Gastrocnemius medialis (tissue), 4 donors: ENCODE data around the gene ROR1. TPM values are rescaled to one million over a fixed set of nuclear protein-coding genes. Genes with fewer than 3 reads are reported as not detected.

Source experiments
- ATAC-seq, 2 donors: fragments of 150-250 bp; one replicate each; pipeline ENCODE4 v1.9.1; 2016
- DNase-seq, 2 donors: peaks; one replicate each; pipeline ENCODE4 v3.0.0-alpha.2; 2019
- H3K27ac ChIP-seq, 4 donors: fragments of 200-600 bp; sonication (generic); 1 replicate in 1 of 4; 2 replicates in 3 of 4; pipeline ENCODE4 v1.5.1; 2016 to 2018; ENCODE audit warnings: mild to moderate bottlenecking in 2 of 4, moderate library complexity in 1 of 4
- H3K27me3 ChIP-seq, 3 donors: fragments of 200-600 bp; sonication (generic) in 2 of 3; 1 replicate in 1 of 3; 2 replicates in 2 of 3; pipeline versions ENCODE4 v1.5.1 to v1.6.0; 2016 to 2019; ENCODE audit warnings: mild to moderate bottlenecking in 1 of 3, moderate library complexity in 1 of 3
- H3K36me3 ChIP-seq, 2 donors: fragments of 200-600 bp; sonication (generic) in 1 of 2; one replicate each; pipeline ENCODE4 v1.5.1; 2017 to 2018
- H3K4me1 ChIP-seq, 2 donors: fragments of 200-600 bp; sonication (generic) in 1 of 2; one replicate each; pipeline ENCODE4 v1.5.1; 2016 to 2017; ENCODE audit warnings: mild to moderate bottlenecking in 2 of 2
- H3K4me3 ChIP-seq, 4 donors: fragments of 200-600 bp; sonication (generic) in 3 of 4; 1 replicate in 1 of 4; 2 replicates in 3 of 4; pipeline ENCODE4 v1.5.1; 2016 to 2019; ENCODE audit warnings: mild to moderate bottlenecking in 2 of 4
- H3K9me3 ChIP-seq, 3 donors: fragments of 200-600 bp; sonication (generic) in 2 of 3; 1 replicate in 1 of 3; 2 replicates in 2 of 3; pipeline ENCODE4 v1.5.1; 2016 to 2019
- POLR2A ChIP-seq, 2 donors: fragments of 450-650 bp; IDR thresholded peaks; one replicate each; pipeline ENCODE4 v1.6.1; 2017; ENCODE audit warnings: antibody characterized with exemption in 2 of 2, mild to moderate bottlenecking in 2 of 2, moderate library complexity in 2 of 2
- in situ Hi-C, 4 donors: fragments of 200-750 bp; cut with MboI; loops; one replicate each; pipeline versions ENCODE4 v1.15.0 to v1.8.0; 2017; ENCODE audit warnings: low sequenced_read_pairs in 4 of 4
- intact Hi-C: fragments of 100-400 bp; cut with DNase I; formaldehyde crosslinking; loops from one replicate; pipeline ENCODE4 v1.15.1; 2023; ENCODE audit warnings: low total_unique reads
- total RNA-seq, 4 donors: library from RNA; depleted of rRNA; stranded (reverse); fragments of >200 nt; gene quantifications; one replicate each; pipeline versions ENCODE4 v1.1.0 to v1.2.3, GENCODE V29; 2016
- TF ChIP-seq, protein P1 (sequence below), 5 experiments: fragments of 450-650 bp in 3 of 5; fragments of 200-600 bp in 2 of 5; sonication (generic) in 2 of 5; IDR thresholded peaks in 4 of 5; conservative IDR thresholded peaks in 1 of 5; 1 replicate in 4 of 5; 2 replicates in 1 of 5; pipeline ENCODE4 v1.5.1; 2016 to 2019; ENCODE audit warnings: antibody characterized with exemption in 5 of 5, mild to moderate bottlenecking in 3 of 5, moderate library complexity in 3 of 5

The ROR1 gene
- total RNA-seq, 4 donors from 2014 or later: 2.5 to 4.3 (median 3.6) TPM

DNA sequence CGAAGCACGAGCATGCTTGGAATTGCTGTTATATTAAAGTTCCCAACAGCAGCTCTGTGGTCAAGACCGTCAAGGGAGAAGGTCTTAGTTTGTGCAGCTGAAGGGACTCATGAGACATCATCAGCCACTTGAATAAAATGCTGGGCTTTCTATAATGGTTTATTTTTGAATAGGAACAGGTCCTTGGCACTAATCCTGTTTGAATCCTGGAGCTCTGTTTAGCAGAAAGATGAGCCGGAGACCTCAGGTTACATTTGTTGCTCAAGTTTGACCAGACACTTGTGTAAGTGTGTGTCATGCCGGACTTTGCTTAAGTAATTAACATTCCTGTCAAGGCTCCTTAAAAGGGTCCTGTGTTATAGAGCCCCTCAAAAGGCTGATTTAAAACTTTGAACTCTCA is 186.5 kb downstream of the ROR1 start:
- ATAC-seq: peak; percentile 99
- peaks cover 18 to 21% of the 10 kb centered on the region in 2 donors for H3K4me1 ChIP-seq
- peak; percentile 60 to 69 for DNase-seq
- H3K27ac ChIP-seq: peak overlapping the region; percentile 42 to 60 (median 54)
- H3K4me3 ChIP-seq: no peak overlapping the region
- no peak for TF ChIP-seq POLR2A (IDR thresholded peaks at IDR 0.05)
- TF ChIP-seq, protein P1, sequence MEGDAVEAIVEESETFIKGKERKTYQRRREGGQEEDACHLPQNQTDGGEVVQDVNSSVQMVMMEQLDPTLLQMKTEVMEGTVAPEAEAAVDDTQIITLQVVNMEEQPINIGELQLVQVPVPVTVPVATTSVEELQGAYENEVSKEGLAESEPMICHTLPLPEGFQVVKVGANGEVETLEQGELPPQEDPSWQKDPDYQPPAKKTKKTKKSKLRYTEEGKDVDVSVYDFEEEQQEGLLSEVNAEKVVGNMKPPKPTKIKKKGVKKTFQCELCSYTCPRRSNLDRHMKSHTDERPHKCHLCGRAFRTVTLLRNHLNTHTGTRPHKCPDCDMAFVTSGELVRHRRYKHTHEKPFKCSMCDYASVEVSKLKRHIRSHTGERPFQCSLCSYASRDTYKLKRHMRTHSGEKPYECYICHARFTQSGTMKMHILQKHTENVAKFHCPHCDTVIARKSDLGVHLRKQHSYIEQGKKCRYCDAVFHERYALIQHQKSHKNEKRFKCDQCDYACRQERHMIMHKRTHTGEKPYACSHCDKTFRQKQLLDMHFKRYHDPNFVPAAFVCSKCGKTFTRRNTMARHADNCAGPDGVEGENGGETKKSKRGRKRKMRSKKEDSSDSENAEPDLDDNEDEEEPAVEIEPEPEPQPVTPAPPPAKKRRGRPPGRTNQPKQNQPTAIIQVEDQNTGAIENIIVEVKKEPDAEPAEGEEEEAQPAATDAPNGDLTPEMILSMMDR (IDR thresholded peaks at IDR 0.05 in 4 of 5, conservative IDR thresholded peaks at IDR 0.05 in 1 of 5): no peak
- intact Hi-C loops (loop anchor here (1.0 to 5.0 kb wide), 4 partner anchors 9 to 78 kb away; no protein-coding TSS in a partner anchor), in situ Hi-C loops (no loop called here)
- H3K27me3 ChIP-seq: no peaks in the 10 kb centered on the region
- no peaks in the 10 kb centered on the region for H3K36me3 ChIP-seq
- no peaks in the 10 kb centered on the region for H3K9me3 ChIP-seq

DNA sequence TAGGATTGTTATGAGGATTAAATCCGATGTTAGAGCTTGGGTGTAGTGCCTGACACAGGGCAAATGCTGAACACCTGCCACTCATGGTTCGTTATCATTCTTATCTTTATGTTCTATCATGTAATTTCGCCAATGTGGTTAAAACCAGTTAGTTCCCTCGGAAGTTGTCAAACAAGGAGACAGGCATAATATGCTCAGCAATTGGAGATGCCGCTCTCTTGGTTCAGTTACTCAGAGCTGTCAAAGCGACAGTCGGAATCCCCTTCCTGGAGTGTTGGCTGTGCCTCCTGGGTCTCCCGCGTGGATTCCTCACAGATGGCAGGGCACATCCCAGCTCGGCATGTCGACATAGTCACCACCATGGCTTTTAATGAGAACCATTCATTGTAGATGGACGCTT is 192.2 kb downstream of the ROR1 start:
- Histone ChIP-seq H3K27me3 (no peaks in the 10 kb centered on the region), H3K9me3 (no peaks in the 10 kb centered on the region), H3K4me1 (peaks cover 11 to 16% of the 10 kb centered on the region in 2 donors), H3K36me3 (no peaks in the 10 kb centered on the region), H3K27ac (no peak overlapping the region), H3K4me3 (no peak overlapping the region)
- intact Hi-C loops: no loop called here
- no peak for ATAC-seq
- DNase-seq: no peak
- in situ Hi-C loops: no loop called here
- TF ChIP-seq, protein P1 (IDR thresholded peaks at IDR 0.05 in 4 of 5, conservative IDR thresholded peaks at IDR 0.05 in 1 of 5): no peak
- no peak for TF ChIP-seq POLR2A (IDR thresholded peaks at IDR 0.05)

- in situ Hi-C loops: no loop called here
- no peaks in the 10 kb centered on the region for H3K36me3 ChIP-seq
- no peak overlapping the region for H3K4me3 ChIP-seq
- H3K27ac ChIP-seq: no peak overlapping the region
- intact Hi-C loops: no loop called here
- TF ChIP-seq POLR2A (IDR thresholded peaks at IDR 0.05): no peak
- TF ChIP-seq, protein P1 (IDR thresholded peaks at IDR 0.05 in 4 of 5, conservative IDR thresholded peaks at IDR 0.05 in 1 of 5): no peak
- no peaks in the 10 kb centered on the region for H3K27me3 ChIP-seq
- ATAC-seq (no peak), DNase-seq (no peak)
- peaks cover 10 to 17% of the 10 kb centered on the region in 2 donors for H3K4me1 ChIP-seq
- no peaks in the 10 kb centered on the region for H3K9me3 ChIP-seq
Measured at GRCh38 chr1:63967901-63968300, 194.1 kb downstream of the ROR1 start.

DNA sequence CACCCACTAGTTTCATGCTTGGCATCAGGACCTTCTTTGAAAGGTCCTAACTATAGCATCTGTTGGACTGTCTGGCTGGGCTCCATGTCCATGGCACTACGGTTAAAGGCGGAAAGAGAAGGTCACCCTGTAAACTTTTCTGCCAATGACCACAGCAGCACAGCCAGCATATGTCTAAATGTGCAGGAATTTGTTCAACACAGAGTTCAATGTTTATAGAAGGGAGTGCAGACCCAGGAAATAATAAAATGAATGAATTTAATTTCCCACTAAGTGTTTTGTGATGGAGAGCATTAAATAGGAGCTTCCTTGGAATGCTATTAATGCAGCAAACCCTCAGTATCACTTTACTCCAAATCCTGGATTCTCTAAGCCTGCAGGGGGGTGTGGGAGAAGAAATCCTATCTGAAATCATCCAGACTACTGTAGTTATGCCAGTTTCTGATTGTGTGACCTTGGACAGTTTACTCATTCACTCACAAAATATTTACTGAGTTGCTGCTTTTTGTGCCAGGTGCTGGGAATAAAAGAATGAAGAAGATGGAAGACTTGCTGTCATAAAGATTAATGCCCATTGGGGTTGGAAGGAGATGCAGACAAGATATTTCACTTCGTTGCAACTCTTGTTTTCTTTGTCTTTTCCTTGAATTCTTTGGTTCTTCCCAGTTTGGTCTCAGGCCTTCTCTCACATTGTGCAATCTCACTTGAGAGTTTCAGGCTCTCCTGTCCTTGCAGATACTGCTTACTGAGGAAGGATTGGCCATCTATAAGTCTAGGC is 195.0 kb downstream of the ROR1 start:
- peak; percentile 56 to 74 for ATAC-seq
- TF ChIP-seq, protein P1 (IDR thresholded peaks at IDR 0.05 in 4 of 5, conservative IDR thresholded peaks at IDR 0.05 in 1 of 5): no peak
- no peak for TF ChIP-seq POLR2A (IDR thresholded peaks at IDR 0.05)
- Histone ChIP-seq H3K4me1 (peaks cover 15 to 20% of the 10 kb centered on the region in 2 donors), H3K4me3 (no peak overlapping the region), H3K27ac (peak overlapping the region in 2 of 4 donors; percentile 6 to 14), H3K27me3 (no peaks in the 10 kb centered on the region), H3K9me3 (no peaks in the 10 kb centered on the region), H3K36me3 (no peaks in the 10 kb centered on the region)
- intact Hi-C loops: loop anchor here (1.0 kb wide), 1 partner anchor 9 kb away; no protein-coding TSS in a partner anchor
- DNase-seq: peak; percentile 18 to 50
- in situ Hi-C loops: no loop called here
